A204.1 (cell line): ENCODE results near the gene PPARGC1A.

Experiments
- FAIRE-seq: peaks from 2 replicates; lab custom pipeline; 2012; peaks lifted over from hg19 to GRCh38; lab: Jason Lieb, UNC

The PPARGC1A gene

GRCh38 chr4:23889814-23890341, at the start of gene PPARGC1A:
Gene PPARGC1A, minus strand, starts transcription at chr4:23890047. Its CDS starts 90 bp downstream, at chr4:23889957.
- FAIRE-seq = no peak

GRCh38 chr4:23938796-23939195, 48.9 kb upstream of the PPARGC1A start:
- FAIRE-seq = no peak

GRCh38 chr4:23937173-23937572, 47.3 kb upstream of the PPARGC1A start:
- no peak for FAIRE-seq

- no peak for FAIRE-seq
Observed at GRCh38 chr4:23934915-23935314, 45.1 kb upstream of the PPARGC1A start.

- no peak for FAIRE-seq
Observed at GRCh38 chr4:23934223-23934622, 44.4 kb upstream of the PPARGC1A start.

GRCh38 chr4:23932901-23933308, 43.1 kb upstream of the PPARGC1A start:
- FAIRE-seq = no peak

GRCh38 chr4:23932186-23932585, 42.3 kb upstream of the PPARGC1A start:
- FAIRE-seq = no peak

GRCh38 chr4:23931489-23931830, 41.6 kb upstream of the PPARGC1A start:
- no peak for FAIRE-seq

GRCh38 chr4:23930750-23931488, 41.1 kb upstream of the PPARGC1A start:
- no peak for FAIRE-seq

GRCh38 chr4:23929248-23929647, 39.4 kb upstream of the PPARGC1A start:
- no peak for FAIRE-seq

- FAIRE-seq = no peak
Observed at GRCh38 chr4:23924556-23924955, 34.7 kb upstream of the PPARGC1A start.

GRCh38 chr4:23923840-23924239, 34.0 kb upstream of the PPARGC1A start:
- no peak for FAIRE-seq

GRCh38 chr4:23923141-23923540, 33.3 kb upstream of the PPARGC1A start:
- no peak for FAIRE-seq

GRCh38 chr4:23922541-23923111, 32.8 kb upstream of the PPARGC1A start:
- no peak for FAIRE-seq

GRCh38 chr4:23922013-23922412, 32.2 kb upstream of the PPARGC1A start:
- no peak for FAIRE-seq

GRCh38 chr4:23921447-23921845, 31.6 kb upstream of the PPARGC1A start:
- FAIRE-seq = no peak

- no peak for FAIRE-seq
Observed at GRCh38 chr4:23920716-23921446, 31.0 kb upstream of the PPARGC1A start.

- no peak for FAIRE-seq
Observed at GRCh38 chr4:23920296-23920695, 30.4 kb upstream of the PPARGC1A start.

- FAIRE-seq = no peak
Observed at GRCh38 chr4:23916282-23916681, 26.4 kb upstream of the PPARGC1A start.

- no peak for FAIRE-seq
Observed at GRCh38 chr4:23915459-23916132, 25.7 kb upstream of the PPARGC1A start.

- no peak for FAIRE-seq
Observed at GRCh38 chr4:23911675-23912455, 22.0 kb upstream of the PPARGC1A start.

- no peak for FAIRE-seq
Observed at GRCh38 chr4:23909671-23910070, 19.8 kb upstream of the PPARGC1A start.
